Measurements from ENCODE around the gene CSF1.
A peak's percentile ranks its signal among the peaks of the same experiment; 100 is the strongest.
"Not testable (repeated sequence)": the region's sequence is repeated elsewhere in the genome, so short reads cannot be mapped to it uniquely, and the experiment has no call there.

Gene CSF1

DNA sequence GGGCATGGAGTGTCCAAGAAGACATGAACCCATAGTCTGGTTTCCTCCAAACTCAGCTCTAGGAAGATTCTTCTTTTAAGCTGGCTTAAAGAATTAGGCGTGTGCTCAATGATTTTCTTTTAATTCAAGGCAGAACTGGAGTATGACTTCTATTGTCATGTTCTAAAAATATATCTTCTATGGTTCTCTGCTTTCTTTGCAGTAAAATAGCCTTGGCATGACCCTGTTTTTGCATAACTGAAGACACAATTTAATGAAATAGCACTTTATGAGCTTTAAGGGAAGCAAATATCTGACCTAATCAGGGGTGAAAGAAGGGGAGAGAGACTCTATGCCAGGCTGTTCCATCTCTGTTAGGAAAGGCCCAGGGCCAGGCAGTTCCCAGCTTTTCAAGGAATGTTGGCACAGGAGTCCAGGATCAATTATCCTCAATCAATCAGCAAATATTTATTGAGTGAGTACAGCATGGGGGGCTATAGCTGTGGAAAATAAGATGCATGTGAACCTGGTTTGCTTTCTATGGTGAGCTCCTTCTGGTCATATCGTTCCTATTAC is 7.2 kb upstream of the CSF1 start:
- no peak for DNase-seq

DNA sequence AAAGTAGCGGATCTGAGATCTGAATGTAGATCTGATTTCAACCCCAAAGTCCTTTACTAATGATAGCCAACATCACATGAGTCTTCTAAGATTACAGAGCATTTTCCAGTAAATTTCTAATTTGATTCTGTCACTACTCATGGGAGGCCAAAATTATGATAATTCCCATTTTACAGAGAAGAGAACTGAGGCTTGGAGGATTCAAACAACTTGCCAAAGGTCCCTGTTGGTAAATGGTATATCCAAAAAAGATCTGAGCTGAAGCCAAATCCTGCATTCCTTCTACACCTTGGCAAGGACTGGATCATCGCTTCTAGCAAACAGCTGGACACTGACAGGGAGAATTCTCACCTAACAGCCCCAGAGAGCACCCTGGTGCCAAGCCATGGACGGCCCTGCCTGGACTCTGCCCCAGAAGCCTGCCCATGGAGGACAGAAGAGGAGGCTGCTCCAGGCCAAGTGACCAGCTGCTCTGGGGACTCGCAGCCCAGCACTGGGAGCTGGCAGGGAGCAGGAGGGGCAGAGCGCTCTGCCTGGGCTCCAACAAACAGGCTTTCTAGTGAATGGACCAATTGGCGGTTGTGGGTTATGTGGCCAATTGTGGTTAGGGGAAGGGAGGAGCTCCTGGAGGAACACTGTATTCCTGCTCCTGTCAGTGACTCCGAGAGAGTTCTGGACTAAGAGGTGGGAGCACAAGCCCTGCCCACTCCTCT is 6.4 kb upstream of the CSF1 start:
- no peak for DNase-seq

DNA sequence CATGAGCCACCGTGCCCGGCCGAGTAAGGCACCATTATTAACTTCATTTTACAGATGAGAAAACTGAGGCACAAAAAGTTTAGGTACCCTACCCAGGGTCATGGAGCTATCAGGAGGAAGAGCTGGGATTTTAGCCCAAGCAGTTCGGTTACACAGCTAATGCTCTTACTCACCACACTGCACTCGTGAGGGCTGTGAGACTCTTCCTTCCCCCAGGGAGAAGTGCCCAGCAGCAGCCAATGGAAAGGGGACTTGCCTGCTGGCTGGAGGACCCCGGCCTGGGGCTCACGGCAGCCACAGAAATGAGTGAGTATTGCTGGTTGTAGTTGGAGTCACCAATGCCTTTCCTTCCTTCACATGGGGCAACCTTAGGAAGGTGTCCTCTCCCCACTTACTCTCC is 5.2 kb upstream of the CSF1 start:
- DNase-seq, result no peak

DNA sequence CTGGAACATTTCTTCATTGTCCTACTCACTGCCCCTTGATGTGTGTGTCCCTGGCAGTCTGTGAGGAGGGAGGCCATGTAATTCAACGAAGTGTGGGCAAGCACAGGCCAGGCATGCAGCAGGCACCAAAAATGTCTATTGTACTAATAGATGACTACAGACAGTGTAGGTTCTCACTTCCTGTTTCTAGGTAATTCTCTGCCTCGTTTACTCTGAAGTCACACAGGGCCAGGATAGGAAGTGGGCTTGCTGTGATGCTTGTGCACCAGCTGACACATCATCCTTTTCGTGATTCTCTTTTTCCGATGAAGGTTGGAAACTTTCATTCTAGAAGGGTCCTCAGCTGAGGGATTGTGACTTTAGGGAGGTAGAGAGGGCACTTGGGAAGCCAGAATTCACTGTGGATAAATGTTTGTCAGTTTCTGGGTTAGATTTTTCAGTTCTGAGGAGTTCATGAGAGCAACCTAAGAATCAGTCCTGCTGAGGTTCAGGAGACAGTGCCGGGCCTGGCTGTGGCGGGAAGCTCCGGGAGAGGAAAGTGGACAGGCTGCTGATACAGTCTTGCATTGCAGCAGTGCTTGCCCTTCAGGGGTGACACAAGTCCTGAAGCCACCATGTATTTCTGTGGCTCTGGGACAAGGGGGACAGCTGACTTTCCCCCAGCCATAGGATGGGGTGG is 4.3 kb upstream of the CSF1 start:
- DNase-seq, result peak; percentile 59

DNA sequence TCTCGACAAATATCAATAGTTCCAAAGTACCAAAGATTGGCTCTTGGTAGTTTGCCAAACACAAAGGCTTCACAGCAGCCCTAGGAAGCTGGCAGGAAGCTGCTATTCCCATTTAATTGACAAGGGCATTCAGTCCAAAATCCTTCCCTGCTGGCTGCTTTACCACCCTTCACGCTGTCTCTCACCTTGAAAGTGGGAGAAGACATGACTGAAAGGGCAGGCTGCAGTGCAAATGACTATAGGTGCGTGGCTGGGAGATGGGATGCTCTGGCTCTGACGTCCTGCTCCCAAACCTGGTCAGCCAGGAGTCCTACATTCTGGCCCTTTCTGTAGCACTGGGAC is 3.8 kb upstream of the CSF1 start:
- DNase-seq, result no peak

DNA sequence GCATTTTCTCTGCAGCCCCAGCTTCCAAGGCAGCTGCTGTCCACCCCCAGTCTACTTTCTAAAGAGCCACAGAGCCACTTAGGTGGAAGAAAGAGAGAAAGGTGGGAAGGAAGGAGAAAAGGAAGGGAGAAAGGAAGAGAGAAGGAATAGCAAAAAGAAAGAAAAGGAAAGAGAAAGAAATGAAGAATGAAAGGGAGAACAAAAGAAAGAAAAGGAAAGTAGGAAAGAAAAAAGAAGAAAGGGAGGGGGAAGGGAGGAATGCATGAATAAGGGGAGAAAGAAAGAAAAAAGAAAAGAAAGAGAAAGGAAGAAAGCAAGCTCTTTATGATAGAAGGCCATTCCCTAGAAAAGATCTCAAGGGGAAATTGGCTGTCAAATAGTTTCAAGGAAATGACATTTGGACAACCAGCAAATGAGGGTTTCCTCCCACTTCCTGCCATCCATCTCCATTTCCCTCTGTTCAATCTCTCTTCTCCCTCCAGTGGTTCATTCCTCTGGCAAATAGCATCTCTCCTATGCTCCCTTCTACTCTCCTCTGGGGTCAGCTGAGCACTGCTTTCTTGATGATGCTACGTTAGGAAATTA is 3.4 kb upstream of the CSF1 start:
- no peak for DNase-seq

DNA sequence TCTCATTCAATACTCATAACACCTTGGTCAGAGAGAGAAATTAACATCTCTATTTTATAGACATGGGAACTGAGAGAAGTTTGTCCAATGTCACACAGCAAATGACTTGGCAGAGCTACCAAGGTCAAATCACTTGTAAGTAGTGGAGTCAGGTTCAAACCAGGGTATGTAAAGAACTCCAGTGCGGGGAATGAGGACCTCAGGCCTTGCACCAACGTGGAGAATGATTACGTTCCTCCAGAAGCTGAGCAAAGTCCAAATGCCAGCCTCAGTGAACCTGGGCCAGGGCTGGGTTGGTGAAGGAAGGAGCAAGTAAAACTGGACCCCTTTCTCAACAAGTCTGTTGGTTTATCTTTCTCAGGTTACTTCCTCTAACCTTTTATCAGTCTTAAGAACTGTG is 1.8 kb upstream of the CSF1 start:
- DNase-seq, result no peak

DNA sequence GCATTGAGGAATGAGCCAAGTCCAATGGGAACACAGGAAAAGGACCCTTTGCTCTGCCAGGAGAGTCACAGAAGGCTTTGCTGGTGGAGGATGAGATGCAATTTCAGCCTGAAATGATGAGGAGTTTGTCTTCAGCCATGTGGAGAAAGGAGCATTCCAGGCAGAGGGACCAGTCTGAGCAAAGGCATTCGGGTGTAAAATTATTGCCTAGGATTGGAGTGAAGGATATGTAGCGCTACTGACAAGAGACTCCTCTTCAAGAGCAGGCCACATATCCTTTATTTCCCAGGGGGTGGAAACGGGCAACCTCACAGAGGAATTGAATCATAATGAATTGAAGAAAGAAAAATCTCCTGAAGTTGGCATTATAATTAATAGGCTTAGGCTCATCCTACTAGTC is 1.1 kb upstream of the CSF1 start:
- DNase-seq, result no peak

DNA sequence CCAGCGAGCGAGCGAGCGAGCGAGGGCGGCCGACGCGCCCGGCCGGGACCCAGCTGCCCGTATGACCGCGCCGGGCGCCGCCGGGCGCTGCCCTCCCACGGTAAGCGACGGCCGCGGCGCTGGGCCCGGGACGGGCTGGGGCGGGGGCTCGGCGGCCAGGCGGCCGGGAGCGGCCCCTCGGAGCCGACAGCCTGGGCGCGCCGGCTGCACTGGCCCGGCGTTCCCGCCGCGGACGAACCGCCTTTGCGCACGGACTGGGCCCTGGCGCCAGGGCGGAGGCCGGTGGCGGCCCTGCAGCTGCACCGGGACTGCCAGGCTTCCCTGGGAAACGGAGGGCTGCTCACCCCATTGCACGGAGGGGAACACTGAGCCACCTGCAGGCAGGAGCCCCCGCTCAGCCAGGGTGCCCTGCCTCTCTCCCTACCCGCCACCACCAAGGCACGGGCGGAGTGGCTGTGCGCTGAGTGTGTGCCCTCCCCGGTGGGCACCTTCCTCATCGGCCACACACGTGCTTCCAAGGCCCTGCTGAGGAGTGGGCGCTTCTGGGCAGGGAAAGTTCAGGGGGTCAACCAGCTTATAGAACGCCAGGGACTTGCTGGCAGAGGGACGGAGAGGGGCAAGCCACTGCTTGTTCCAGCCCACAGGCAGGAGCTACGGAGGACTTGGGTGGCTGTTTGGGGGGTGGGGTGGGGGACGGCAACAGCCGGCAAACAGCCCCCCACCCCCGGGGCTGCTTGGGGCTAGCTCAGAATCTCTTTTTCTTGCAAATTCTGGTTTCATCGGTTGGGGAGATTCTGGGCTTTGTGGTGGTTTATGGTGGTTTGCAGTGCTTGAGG is 532 bp downstream of the CSF1 start:
- peak; percentile 46 for DNase-seq

DNA sequence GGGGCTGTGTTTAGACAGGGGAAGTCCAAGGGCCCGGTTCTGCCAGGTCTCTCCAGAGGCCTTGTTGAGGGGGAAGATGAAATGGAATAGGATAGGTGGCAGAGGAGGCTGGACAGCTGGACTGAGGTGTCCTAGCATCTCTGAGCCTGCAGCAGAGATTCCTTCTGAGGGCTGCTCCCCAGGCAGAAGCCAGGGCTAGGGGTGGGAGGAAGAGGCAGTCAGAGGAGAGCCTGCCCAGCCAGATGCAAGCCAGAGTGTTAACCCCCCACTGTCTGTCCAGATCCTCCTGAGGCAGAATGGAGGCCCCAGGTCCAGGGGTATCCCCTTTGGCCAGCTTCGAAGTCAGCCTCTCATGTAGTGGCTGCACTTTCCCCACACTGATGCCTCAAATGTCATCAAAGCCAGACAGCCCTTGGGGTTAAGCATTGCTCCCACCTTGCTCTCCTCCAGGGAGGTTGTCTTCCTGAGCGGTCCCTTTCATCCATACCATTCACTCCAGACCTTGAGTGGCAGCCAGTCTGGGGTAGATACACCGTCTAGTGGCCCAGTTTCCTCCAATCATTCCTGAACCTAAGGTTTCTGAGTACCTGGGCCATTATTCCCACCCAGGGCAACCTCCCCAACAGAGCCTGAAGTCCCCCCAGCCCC is 1.7 kb downstream of the CSF1 start:
- no peak for DNase-seq

DNA sequence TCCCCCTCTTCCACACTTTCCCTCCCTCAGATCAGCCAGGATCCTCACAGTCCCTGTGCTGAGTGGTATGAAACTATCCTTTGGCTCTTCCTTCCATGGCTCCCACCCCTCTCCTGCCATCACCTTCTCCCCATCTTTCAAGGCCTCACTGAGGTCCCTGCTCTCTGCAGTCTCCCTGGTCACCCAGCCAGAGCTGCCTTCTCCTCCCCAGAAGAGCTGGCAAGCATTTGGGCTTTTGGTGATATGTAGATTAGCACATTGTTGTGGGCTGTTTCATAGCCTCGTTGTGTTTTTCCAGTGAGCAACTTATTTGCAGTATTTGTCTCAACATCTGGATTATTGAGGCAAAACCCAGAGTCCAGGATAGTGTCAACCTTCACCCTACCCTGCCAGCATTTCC is 2.2 kb downstream of the CSF1 start:
- no peak for DNase-seq

DNA sequence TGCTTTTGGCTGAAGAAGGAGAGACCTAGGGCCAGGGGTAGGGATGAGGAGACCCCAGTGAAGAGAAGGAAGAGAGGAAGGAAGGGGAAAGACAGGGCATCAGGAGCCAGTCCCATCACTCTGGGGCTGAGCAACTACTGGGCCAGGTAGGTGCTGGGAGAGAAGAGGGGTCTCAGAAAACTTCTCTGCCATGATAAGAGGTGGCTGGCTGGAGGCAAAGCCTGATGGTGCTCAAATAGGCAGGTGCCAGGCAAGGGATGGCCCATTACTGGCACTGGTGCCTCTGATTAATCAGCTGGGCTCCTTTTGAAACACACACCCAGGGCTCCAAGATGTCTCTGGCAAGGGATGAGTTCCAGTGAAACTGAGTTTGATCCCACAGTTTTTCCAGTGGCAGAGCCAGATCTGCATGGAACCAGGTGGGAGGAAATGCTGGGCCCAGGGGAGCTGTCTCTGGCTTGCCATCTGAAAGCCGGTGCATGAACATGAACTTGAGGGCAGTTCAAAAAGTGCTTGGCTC is 2.8 kb downstream of the CSF1 start:
- DNase-seq, result no peak

DNA sequence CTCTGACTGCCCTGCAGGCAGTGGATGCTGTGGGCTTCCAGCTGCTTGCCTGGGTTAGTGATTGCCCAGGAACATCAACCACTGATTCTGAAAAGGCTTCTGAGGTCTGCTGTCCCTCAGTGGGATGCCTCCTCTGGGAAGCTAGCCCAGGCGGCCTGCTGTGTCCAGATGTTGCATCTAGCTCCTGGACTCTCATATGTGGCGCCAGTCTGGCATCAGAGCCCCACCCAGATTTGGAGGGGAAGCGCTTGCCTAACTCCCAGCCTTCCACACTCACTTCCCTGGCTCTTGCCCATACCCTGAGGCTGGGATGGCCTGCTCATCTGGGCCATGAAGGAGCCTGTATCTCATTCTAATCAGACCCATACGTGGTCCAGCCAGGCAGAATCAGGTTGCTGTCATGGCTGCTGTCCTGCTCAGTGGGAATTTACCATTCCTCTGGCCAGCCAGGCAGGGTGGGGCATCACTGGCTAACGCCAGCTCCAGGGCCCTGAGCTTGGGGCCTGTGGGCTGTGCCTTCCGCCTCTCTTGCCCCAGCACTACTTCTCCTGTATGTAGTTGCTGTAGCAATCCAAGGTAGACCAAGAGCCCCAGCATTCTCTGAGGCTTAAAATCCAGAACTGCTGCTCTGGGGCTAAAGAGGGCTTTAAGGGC is 4.1 kb downstream of the CSF1 start:
- no peak for DNase-seq

DNA sequence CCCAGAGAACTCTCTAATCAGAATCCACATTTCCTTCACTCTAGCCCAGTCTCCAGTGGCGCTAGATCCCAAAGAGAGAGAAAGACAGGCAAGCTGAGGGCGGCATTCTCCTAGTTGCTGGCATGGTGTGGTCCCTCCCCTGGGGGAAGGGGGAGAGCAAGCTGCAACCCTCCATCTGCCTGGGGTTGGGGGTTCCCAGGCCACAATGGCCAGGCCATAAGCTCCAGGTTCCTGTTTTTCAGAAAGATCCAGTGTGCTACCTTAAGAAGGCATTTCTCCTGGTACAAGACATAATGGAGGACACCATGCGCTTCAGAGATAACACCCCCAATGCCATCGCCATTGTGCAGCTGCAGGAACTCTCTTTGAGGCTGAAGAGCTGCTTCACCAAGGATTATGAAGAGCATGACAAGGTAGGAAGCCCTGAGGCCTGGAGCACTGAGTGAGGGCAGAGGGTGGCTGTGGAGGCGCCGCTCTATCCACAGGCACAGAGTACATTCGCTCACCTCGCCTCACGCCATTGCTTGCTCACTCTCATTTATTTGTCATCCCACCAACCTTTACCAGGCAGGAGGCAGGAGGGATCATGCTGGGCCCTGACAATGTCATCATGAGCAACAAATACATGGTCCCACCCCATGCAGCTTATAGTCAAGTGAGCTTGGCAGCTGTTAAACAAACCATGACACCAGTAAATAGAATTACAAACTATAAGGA is 6.6 kb downstream of the CSF1 start:
- no peak for DNase-seq

DNA sequence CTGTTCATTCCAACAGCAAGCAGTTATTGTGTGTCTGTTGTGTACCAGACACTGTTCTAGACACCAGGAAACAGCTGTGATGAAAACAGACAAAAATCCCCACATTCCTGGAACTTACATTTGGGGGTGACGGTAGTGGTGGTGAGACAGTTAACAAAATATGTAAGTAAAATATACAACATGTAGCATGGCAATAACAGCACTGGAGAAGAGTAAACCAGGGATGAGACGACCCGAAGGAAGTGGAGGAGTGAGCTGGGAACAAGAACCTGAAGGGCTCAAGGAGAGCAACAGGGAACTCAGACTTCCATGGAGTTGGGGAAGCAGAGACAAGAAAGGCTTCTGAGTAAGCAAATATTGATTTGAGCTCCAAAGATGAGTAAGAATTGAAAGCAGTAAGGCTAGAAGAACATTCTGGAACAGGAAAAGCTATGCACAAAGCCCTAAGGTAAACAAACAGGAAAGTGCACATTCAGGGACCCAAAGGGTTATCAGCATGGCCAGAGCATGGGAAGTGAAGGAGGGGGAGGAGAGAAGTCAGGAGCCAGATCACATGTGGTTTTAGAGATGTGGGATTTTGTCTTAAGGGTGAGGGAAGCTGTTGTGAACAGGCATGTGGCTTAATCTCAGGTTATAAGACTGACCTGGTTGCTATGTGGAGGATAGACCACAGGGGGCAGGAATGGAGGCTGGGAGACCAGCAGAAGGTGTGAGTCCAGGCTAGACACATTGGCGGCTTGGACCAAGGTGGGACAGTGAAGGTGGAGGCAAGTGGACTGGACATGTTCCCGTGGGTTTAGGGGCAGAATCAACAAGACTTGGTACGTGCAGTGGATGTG is 7.3 kb downstream of the CSF1 start:
- no peak for DNase-seq

DNA sequence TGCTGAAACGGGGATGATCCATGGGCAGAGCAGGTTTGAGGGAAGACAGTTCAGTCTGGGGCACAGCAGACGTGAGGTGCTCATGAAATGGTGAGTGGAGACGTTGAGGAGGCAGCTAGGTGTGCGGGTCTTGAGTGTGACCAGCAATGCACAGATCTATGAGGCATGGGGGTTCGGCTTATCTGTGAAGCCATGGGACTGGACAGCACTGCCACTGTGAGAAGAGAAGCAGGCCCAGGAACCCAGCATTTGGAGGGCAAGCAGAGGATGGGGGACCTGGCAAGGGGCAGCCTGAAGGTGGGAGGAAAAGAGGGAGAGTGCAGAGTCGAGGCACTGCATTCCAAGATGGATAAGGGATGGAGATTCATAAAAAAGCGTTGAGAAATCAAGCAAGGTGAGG is 8.0 kb downstream of the CSF1 start:
- DNase-seq, result no peak

DNA sequence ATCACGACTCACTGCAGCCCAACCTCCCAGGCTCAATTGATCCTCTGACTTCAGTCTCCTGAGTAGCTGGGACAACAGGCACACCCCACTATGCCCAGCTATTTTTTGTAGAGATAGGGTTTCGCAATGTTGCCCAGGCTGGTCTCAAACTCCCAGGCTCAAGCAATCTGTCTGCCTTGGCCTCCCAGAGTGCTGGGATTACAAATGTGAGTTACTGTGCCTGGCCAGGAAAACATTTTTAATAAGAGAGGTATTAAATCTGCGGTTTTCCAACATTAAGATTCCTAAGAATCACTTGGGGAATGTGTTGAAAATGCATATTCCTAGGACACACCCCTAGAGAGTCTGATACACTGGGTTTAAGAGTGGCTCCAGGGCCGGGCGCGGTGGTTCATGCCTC is 8.7 kb downstream of the CSF1 start:
- DNase-seq, result no peak

DNA sequence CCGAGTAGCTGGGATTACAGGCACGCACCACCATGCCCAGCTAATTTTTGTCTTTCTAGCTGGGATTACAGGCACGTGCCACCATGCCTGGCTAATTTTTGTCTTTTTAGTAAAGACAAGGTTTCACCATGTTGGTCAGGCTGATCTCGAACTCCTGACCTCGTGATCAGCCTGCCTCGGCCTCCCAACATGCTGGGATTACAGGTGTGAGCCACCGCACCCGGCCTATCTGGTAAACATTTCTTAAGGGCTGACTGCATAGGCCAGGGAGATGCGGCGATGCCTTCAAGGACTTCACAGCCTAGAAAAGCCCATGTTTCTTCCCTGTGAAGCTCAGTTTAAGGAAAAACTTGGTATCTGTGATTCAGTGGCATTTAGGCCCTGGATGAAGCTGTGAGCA is 9.7 kb downstream of the CSF1 start:
- not testable (repeated sequence) for DNase-seq

DNA sequence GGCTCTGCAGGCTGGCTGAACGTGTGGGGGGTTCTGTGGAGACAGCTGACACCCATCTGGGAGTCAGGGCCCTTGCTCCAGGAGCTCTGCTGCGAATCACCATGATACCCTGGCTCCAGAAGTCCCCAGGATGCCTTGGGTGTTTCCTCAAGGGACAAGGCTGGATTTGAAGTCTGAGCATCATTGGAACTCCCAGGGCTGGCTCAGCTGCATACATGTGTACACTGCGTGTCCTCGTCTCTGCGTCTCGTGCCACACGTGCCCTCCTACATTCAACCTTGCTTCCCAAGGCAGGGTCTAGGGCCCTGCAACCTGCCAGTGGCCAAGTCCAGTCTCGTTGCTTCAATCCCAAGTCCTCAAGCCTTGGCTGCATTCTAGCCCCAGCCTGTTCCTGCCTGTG is 11.7 kb downstream of the CSF1 start:
- DNase-seq, result no peak

DNA sequence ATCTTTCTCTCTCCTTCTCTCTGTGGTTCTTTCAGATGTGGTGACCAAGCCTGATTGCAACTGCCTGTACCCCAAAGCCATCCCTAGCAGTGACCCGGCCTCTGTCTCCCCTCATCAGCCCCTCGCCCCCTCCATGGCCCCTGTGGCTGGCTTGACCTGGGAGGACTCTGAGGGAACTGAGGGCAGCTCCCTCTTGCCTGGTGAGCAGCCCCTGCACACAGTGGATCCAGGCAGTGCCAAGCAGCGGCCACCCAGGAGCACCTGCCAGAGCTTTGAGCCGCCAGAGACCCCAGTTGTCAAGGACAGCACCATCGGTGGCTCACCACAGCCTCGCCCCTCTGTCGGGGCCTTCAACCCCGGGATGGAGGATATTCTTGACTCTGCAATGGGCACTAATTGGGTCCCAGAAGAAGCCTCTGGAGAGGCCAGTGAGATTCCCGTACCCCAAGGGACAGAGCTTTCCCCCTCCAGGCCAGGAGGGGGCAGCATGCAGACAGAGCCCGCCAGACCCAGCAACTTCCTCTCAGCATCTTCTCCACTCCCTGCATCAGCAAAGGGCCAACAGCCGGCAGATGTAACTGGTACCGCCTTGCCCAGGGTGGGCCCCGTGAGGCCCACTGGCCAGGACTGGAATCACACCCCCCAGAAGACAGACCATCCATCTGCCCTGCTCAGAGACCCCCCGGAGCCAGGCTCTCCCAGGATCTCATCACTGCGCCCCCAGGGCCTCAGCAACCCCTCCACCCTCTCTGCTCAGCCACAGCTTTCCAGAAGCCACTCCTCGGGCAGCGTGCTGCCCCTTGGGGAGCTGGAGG is 12.7 kb downstream of the CSF1 start:
- DNase-seq, result no peak

Data from activated T-cell treated with anti-CD3 and anti-CD28 coated beads, Interleukin-2, amount 50 U/mL, for 1 hour (primary cell).